SK-N-MC (cell line): ENCODE results near the gene CUX1.

ENCODE experiments used
- EZH2 ChIP-seq: fragments of 200-600 bp; sonication (generic); IDR thresholded peaks from one replicate; pipeline ENCODE4 v1.6.1; 2017; ENCODE audit warnings: antibody characterized with exemption
- FOXP2 ChIP-seq: optimal IDR thresholded peaks from 2 replicates; pipeline ENCODE3; 2011; ENCODE audit warnings: mild to moderate bottlenecking, moderate library complexity; ENCODE audit not compliant: insufficient read depth; ENCODE audit errors: extremely low read length, control extremely low read depth
- POLR2AphosphoS5 ChIP-seq: IDR thresholded peaks from 2 replicates; pipeline ENCODE4 v1.6.1; 2012; ENCODE audit warnings: mild to moderate bottlenecking, low read depth, low read length, borderline replicate concordance

DNA sequence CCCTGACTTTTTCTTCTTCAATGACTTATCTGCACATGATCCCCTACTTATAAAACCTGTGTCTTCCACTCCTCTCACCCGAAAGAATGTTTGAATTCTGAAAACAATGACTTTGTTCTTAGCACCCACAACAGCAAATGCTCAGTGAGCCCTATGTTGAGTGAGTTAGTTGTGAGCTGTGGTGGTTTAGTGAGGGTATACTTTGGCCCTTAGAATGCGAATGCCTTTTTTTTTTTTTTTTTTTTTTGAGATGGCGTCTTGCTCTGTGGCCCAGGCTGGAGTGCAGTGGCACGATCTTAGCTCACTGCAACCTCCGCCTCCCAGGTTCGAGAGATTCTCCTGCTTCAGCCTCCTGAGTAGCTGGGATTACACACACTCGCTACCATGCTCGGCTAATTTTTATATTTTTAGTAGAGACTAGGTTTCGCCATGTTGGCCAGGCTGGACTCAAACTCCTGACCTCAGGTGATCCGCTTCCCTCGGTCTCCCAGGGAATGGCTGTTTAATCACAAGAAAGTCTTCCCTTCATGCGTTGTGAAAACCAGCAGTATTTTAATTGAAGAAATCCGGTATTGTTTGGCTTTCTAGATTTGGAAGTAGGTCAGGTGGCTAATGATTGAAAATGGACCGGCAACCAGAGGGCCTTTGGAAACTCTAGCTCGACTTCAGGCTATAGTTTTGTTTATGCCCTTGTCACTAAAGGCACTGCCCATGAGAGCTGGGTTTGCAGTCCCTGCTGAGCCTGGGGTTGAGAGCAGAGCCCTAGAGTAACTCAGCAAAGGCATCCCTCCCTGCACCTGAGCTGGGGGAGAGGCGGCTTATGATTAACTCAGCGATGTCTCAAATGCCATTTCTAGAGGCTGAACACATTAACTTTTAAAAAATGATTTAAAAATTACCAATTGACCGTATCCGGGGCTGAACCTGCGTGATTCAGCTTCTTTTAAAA is 41.3 kb downstream of the CUX1 start:
- no peak for TF ChIP-seq FOXP2
- TF ChIP-seq POLR2AphosphoS5, result no peak
- TF ChIP-seq EZH2, result no peak
